Activated CD4-positive, alpha-beta memory T cell treated with anti-CD3 and anti-CD28 coated beads, Interleukin-2, amount 10 ng/mL, durations not matched to agents 7 days and 5 days (primary cell): ENCODE data around the gene PGA3. TPM values are rescaled to one million over a fixed set of nuclear protein-coding genes. Genes with fewer than 3 reads are reported as not detected.
"Not testable (repeated sequence)": the region's sequence is repeated elsewhere in the genome, so short reads cannot be mapped to it uniquely, and the experiment has no call there.

ENCODE experiments used
- CTCF ChIA-PET: fragments of 350-600 bp; sonication (Branson Sonifier 250); formaldehyde crosslinking; loops from one replicate; lab custom pipeline; 2021; ENCODE audit warnings: antibody characterized with exemption, inconsistent platforms; lab: Charles Lee
- POLR2A ChIA-PET: fragments of 350-600 bp; sonication (Branson Sonifier 250); formaldehyde crosslinking; loops from one replicate; lab custom pipeline; 2021; ENCODE audit warnings: antibody characterized with exemption; lab: Charles Lee
- DNase-seq: peaks from one replicate; pipeline ENCODE4 v3.0.0-alpha.2; 2020
- H3K27ac Mint-ChIP-seq: one replicate; pipeline ENCODE4 v1.8.0; 2021; ENCODE audit warnings: mild to moderate bottlenecking, mixed read lengths
- H3K27me3 Mint-ChIP-seq: one replicate; pipeline ENCODE4 v1.8.0; 2021; ENCODE audit warnings: mixed read lengths
- H3K36me3 Mint-ChIP-seq: one replicate; pipeline ENCODE4 v1.8.0; 2021; ENCODE audit warnings: low read depth, mixed read lengths
- H3K4me1 Mint-ChIP-seq: one replicate; pipeline ENCODE4 v1.8.0; 2021; ENCODE audit warnings: mixed read lengths
- H3K4me3 Mint-ChIP-seq: one replicate; pipeline ENCODE4 v1.8.0; 2021; ENCODE audit warnings: mild to moderate bottlenecking, mixed read lengths
- H3K9me3 Mint-ChIP-seq: one replicate; pipeline ENCODE4 v1.8.0; 2021; ENCODE audit warnings: mixed read lengths
- total RNA-seq, 2 experiments: library from RNA; stranded (reverse); gene quantifications; one replicate each; pipeline ENCODE4 v1.2.3, GENCODE V29; 2021

The PGA3 gene
- total RNA-seq, 2 experiments from 2014 or later, result not detected

- H3K27ac Mint-ChIP-seq, H3K27me3 Mint-ChIP-seq, DNase-seq, H3K4me1 Mint-ChIP-seq, POLR2A ChIA-PET, H3K36me3 Mint-ChIP-seq, H3K4me3 Mint-ChIP-seq, H3K9me3 Mint-ChIP-seq: not testable (repeated sequence)
- CTCF ChIA-PET, result interaction anchor here (0.7 to 4.4 kb wide), 3 partner anchors 38 to 133 kb away, joined by 3 to 33 read pairs (median 8); partner anchors contain the start of gene VWCE
These were observed 49.0 kb downstream of the PGA3 start for GRCh38 chr11:61252332-61252731.

DNA sequence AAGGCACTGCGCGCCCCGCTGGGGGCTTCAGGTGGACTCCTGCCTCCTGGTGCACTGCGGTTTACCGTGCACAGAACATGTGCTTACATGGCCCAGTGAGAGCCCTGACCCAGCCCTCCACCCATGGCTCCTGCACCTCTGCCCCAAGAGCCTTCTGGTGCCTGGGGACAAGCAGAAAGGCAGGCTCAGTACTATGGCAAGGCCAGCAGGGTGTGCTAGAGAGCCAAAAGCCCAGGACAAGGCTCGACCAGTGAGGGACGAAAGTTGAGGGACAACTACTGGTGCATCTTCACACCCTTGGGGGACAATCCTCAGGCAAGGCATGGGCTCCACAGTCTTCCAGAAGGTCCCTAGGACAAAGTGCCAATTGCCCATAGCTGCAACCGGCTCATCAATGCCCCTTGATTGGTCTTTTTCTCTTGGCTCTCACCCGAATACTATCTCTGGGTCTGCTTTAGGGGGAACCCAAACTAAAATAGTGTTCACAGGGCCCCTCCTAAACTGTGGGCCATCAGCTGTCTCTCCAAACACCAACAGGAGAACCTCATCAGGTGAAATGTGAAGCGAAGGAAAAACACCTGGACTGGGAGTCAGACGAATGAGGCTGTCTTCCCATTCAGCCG is 51.2 kb downstream of the PGA3 start:
- Mint-ChIP-seq H3K4me3 (no peak overlapping the region), H3K27ac (no peak overlapping the region), H3K27me3 (peaks cover 3% of the 10 kb centered on the region), H3K9me3 (no peaks in the 10 kb centered on the region), H3K36me3 (no peaks in the 10 kb centered on the region), H3K4me1 (no peaks in the 10 kb centered on the region)
- POLR2A ChIA-PET, result interaction anchor here (1.3 kb wide), 2 partner anchors 10 to 77 kb away, joined by 3 to 4 read pairs; no protein-coding TSS in a partner anchor
- DNase-seq, result peak; percentile 73
- CTCF ChIA-PET, result interaction anchor here (0.7 to 4.4 kb wide), 17 partner anchors 10 to 192 kb away, joined by 3 to 33 read pairs (median 3); partner anchors contain the start of genes CYB561A3, TMEM138 and VWCE

GRCh38 chr11:61256710-61257482 is 53.6 kb downstream of the PGA3 start:
- no peaks in the 10 kb centered on the region for H3K36me3 Mint-ChIP-seq
- H3K27me3 Mint-ChIP-seq, result peaks cover 6% of the 10 kb centered on the region
- ChIA-PET POLR2A (no interaction called here), CTCF (interaction anchor here (1.0 to 1.1 kb wide), 2 partner anchors 23 to 178 kb away, joined by 3 to 4 read pairs; no protein-coding TSS in a partner anchor)
- no peak for DNase-seq
- H3K9me3 Mint-ChIP-seq, result no peaks in the 10 kb centered on the region
- H3K4me1 Mint-ChIP-seq, result no peaks in the 10 kb centered on the region
- no peak overlapping the region for H3K4me3 Mint-ChIP-seq
- no peak overlapping the region for H3K27ac Mint-ChIP-seq

DNA sequence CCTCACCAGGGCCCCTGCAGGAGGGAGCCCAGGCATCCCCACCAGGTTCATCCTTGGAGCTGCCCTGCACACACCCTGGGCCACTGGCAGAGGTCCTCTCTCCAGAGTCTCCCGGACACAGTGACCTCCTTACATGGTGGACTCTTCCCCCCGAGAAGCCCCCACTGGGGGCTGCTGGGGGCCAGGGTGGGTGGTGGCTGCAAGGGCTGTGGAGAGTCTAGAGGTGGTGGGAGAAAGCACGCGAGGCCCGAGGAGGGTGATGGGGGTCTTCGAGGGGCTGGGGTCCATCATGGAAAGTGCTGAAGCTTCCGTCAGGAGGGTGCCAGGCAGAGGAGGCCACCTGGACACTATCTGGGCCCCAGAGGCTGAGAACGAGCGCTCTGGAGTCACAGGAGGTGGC is 55.2 kb downstream of the PGA3 start:
- no peaks in the 10 kb centered on the region for H3K9me3 Mint-ChIP-seq
- peaks cover 4% of the 10 kb centered on the region for H3K27me3 Mint-ChIP-seq
- no peak overlapping the region for H3K4me3 Mint-ChIP-seq
- DNase-seq, result no peak
- H3K27ac Mint-ChIP-seq, result no peak overlapping the region
- CTCF ChIA-PET, result interaction anchor here (1.3 to 1.5 kb wide), 2 partner anchors 36 to 127 kb away, joined by 3 to 4 read pairs; partner anchors contain the start of gene VWCE
- no peaks in the 10 kb centered on the region for H3K36me3 Mint-ChIP-seq
- no peaks in the 10 kb centered on the region for H3K4me1 Mint-ChIP-seq
- POLR2A ChIA-PET, result no interaction called here

GRCh38 chr11:61259363-61259762 is 56.0 kb downstream of the PGA3 start:
- Mint-ChIP-seq H3K36me3 (no peaks in the 10 kb centered on the region), H3K4me3 (no peak overlapping the region), H3K9me3 (no peaks in the 10 kb centered on the region), H3K27ac (no peak overlapping the region), H3K27me3 (peaks cover 4% of the 10 kb centered on the region), H3K4me1 (no peaks in the 10 kb centered on the region)
- no peak for DNase-seq
- CTCF ChIA-PET, result interaction anchor here (1.3 to 1.5 kb wide), 2 partner anchors 35 to 126 kb away, joined by 3 to 4 read pairs; partner anchors contain the start of gene VWCE
- POLR2A ChIA-PET, result no interaction called here

Other genes with a start within 250 kb of the PGA3 start
- gene CD6, start 231.8 kb upstream of the PGA3 start, total RNA-seq, result 100 to 1,000 TPM; 293 to 299 TPM
- 100 to 1,000 TPM; 359 to 373 TPM for gene CD5, start 101.0 kb upstream of the PGA3 start, total RNA-seq
- 1 to 10 TPM; 6.1 to 7.5 TPM for gene VPS37C, start 42.1 kb upstream of the PGA3 start, total RNA-seq
- gene PGA4, start 18.8 kb downstream of the PGA3 start, total RNA-seq, result not detected
- not detected for gene PGA5, start 37.7 kb downstream of the PGA3 start, total RNA-seq
- gene VWCE, start 91.8 kb downstream of the PGA3 start, total RNA-seq, result 1 to 10 TPM in 1 of 2 experiments, under 1 TPM in 1; 0.98 to 1.7 TPM
- gene DDB1, start 129.6 kb downstream of the PGA3 start, total RNA-seq, result 100 to 1,000 TPM; 166 to 174 TPM
- gene TKFC, start 129.7 kb downstream of the PGA3 start, total RNA-seq, result 10 to 100 TPM; 49.6 to 51.5 TPM
- 10 to 100 TPM; 36.0 to 38.6 TPM for gene CYB561A3, start 158.4 kb downstream of the PGA3 start, total RNA-seq
- 10 to 100 TPM; 45.5 to 50.0 TPM for gene TMEM138, start 158.9 kb downstream of the PGA3 start, total RNA-seq
- gene TMEM216, start 189.1 kb downstream of the PGA3 start, total RNA-seq, result 1 to 10 TPM; 7.6 to 9.3 TPM
- gene CPSF7, start 226.5 kb downstream of the PGA3 start, total RNA-seq, result 10 to 100 TPM; 89.6 to 90.2 TPM
- gene SDHAF2, start 226.6 kb downstream of the PGA3 start, total RNA-seq, result 10 to 100 TPM; 47.3 to 47.5 TPM